Measurements from ENCODE around the gene SETD4. TPM values are rescaled to one million over a fixed set of nuclear protein-coding genes. Genes with fewer than 3 reads are reported as not detected.
A peak's percentile ranks its signal among the peaks of the same experiment; 100 is the strongest.

SETD4 gene
- polyA plus RNA-seq, 1 experiment, result 12.2 TPM

DNA sequence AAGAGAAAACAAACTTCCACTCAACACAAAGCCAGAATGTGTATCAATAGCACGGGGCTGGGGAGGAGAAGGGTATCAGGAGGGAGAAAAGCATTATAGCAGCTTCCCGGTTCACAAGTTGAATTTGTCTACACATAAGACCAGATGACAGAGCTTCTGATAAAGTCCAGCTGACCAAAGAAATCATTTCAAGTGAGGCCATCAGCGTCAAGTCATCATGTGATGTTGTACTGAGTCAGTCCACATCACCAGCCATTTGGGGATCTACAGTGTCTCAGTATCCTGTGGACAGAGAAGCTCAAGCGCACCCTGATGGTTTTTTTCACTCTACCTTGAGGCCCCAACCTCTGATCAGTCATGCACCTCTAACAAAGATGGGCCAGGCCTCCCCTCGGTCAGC, 33.0 kb downstream of the SETD4 start:
- ChIA-PET CTCF (interaction anchor here (0.7 to 2.4 kb wide), 7 partner anchors 10 to 1282 kb away, joined by 3 to 10 read pairs (median 5); no protein-coding TSS in a partner anchor), POLR2A (interaction anchor here (0.6 to 0.9 kb wide), 2 partner anchors 94 to 95 kb away, joined by 3 read pairs; no protein-coding TSS in a partner anchor)
- Histone ChIP-seq H3K9me3 (ENCODE audit: control insufficient read depth, insufficient read depth, low read length) (no peaks in the 10 kb centered on the region; the same call in 1 of the 2 replicates), H3K4me3 (ENCODE audit: low read depth, low read length) (no peak overlapping the region), H3K27ac (ENCODE audit: low read depth, low read length) (no peak overlapping the region), H3K27me3 (ENCODE audit: control insufficient read depth, insufficient read depth, low read length) (no peaks in the 10 kb centered on the region)
- TF ChIP-seq, protein P1, sequence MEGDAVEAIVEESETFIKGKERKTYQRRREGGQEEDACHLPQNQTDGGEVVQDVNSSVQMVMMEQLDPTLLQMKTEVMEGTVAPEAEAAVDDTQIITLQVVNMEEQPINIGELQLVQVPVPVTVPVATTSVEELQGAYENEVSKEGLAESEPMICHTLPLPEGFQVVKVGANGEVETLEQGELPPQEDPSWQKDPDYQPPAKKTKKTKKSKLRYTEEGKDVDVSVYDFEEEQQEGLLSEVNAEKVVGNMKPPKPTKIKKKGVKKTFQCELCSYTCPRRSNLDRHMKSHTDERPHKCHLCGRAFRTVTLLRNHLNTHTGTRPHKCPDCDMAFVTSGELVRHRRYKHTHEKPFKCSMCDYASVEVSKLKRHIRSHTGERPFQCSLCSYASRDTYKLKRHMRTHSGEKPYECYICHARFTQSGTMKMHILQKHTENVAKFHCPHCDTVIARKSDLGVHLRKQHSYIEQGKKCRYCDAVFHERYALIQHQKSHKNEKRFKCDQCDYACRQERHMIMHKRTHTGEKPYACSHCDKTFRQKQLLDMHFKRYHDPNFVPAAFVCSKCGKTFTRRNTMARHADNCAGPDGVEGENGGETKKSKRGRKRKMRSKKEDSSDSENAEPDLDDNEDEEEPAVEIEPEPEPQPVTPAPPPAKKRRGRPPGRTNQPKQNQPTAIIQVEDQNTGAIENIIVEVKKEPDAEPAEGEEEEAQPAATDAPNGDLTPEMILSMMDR (IDR thresholded peaks at IDR 0.05; ENCODE audit: low read depth, low read length), result no peak
- peak; percentile 15 for DNase-seq (ENCODE audit: low read depth, low spot score)

DNA sequence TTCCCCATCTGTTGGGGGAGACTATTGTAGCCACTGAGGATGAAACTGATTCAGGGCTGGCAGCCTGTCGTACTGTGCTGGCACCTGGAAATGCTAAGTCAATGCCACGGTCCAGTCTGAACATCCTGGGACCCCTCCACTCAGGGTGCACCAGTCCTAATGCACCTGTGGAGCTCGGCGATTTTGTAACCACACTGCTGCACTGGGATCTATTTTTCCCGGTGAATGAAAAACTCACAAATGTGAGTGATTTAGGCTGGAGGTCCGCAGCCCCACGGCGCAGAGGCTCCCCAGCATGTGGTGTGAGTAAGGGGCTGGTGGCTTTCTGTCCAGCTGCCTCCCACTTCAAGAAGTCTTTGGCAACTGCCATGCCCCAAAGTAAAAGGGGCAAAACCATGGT, 35.5 kb downstream of the SETD4 start:
- ChIA-PET POLR2A (no interaction called here), CTCF (interaction anchor here (0.9 kb wide), 1 partner anchor 184 kb away, joined by 3 read pairs; no protein-coding TSS in a partner anchor)
- DNase-seq (ENCODE audit: low read depth, low spot score), result no peak
- Histone ChIP-seq H3K9me3 (ENCODE audit: control insufficient read depth, insufficient read depth, low read length) (no peaks in the 10 kb centered on the region), H3K27me3 (ENCODE audit: control insufficient read depth, insufficient read depth, low read length) (no peaks in the 10 kb centered on the region), H3K27ac (ENCODE audit: low read depth, low read length) (no peak overlapping the region), H3K4me3 (ENCODE audit: low read depth, low read length) (no peak overlapping the region)
- TF ChIP-seq, protein P1 (IDR thresholded peaks at IDR 0.05; ENCODE audit: low read depth, low read length), result no peak

DNA sequence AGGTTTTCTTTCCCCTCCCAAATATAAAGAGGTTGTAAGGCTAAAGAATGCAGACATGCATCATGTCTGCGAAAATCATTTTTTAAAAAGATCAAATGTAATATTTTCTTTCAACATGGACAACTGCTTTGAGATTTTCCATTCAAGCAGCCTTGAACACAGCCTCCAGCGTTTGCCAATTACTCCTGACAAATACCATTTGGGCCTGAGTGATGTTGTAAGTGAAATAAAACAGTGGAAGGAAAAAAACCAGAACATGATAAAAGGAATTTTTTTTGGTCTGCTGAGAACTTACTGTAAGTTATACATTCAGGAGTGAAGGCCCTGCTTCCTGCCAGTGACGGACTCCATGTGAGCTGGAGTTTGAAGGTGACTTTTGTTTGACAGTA, 37.2 kb downstream of the SETD4 start:
- POLR2A ChIA-PET, result interaction anchor here (1.3 kb wide), 1 partner anchor 1135 kb away, joined by 6 read pairs; no protein-coding TSS in a partner anchor
- DNase-seq (ENCODE audit: low read depth, low spot score), result no peak
- Histone ChIP-seq H3K4me3 (ENCODE audit: low read depth, low read length) (no peak overlapping the region), H3K27me3 (ENCODE audit: control insufficient read depth, insufficient read depth, low read length) (no peaks in the 10 kb centered on the region), H3K27ac (ENCODE audit: low read depth, low read length) (peak overlapping the region; percentile 22), H3K9me3 (ENCODE audit: control insufficient read depth, insufficient read depth, low read length) (no peaks in the 10 kb centered on the region)
- CTCF ChIA-PET, result interaction anchor here (0.6 kb wide), 1 partner anchor 39 kb away, joined by 3 read pairs; no protein-coding TSS in a partner anchor
- TF ChIP-seq, protein P1 (IDR thresholded peaks at IDR 0.05; ENCODE audit: low read depth, low read length), result no peak

DNA sequence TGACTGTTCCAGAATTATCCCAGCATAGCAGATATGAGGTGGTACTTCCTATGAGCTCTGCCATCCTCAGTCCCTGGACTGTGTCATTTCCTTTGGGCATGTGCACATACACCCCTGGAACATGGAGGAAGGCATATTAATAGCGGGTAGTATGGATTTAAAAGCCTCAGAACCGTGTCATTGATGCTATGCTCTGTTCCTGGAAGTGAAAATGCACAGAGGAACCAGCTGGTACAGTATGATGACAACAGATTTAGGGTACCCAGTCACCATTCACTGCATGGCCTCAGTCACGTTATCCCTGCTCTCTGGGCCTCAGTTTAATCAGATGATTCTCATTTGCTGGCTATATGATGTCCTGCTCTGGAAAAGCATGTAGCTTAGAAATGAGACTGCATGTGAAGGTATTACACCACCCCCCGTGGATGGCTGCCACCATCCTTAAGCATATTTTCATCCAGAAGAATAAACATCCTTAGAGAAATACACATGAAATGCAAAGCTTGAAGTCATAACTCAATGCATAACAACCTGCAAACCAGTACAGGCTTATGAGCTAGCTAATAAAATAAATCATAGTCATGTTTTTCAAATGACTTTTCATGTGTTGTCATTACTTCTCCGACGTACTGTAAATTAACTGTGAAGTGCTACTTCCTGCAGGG, 37.8 kb downstream of the SETD4 start:
- CTCF ChIA-PET, result interaction anchor here (0.5 to 0.6 kb wide), 2 partner anchors 38 to 1331 kb away, joined by 3 to 5 read pairs; no protein-coding TSS in a partner anchor
- H3K27ac ChIP-seq (ENCODE audit: low read depth, low read length), result no peak overlapping the region
- DNase-seq (ENCODE audit: low read depth, low spot score), result peak; percentile 33
- TF ChIP-seq, protein P1 (IDR thresholded peaks at IDR 0.05; ENCODE audit: low read depth, low read length), result no peak
- no peaks in the 10 kb centered on the region for H3K27me3 ChIP-seq (ENCODE audit: control insufficient read depth, insufficient read depth, low read length)
- no peak overlapping the region for H3K4me3 ChIP-seq (ENCODE audit: low read depth, low read length)
- no peaks in the 10 kb centered on the region for H3K9me3 ChIP-seq (ENCODE audit: control insufficient read depth, insufficient read depth, low read length)
- POLR2A ChIA-PET, result interaction anchor here (1.3 kb wide), 1 partner anchor 1134 kb away, joined by 6 read pairs; no protein-coding TSS in a partner anchor

DNA sequence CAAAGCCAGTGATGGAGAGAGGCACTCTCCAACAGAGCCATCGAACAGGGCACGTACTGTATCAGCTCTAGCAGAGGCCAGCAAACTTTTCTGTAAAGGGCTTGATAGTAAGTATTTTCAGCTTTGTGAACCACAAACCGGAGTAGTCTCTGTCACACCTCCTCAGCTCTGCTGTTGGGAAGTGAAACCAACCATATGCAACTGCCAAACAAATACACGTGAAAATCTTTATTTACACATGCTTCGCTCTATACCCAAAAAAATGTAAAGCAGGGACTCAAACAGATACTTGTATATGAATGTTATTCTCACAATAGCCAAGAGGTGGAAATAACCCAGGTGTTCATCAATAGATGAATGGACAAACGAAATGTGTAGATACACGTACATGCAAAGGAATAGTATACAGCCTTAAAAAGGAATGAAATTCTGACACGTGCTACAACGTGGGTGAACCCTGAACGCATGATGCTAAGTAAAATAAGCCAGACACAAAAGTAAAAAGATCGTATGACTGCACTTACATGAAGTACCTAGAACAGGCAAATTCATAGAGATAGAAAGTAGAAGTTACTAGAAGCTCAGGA, 39.0 kb downstream of the SETD4 start:
- no peak for DNase-seq (ENCODE audit: low read depth, low spot score)
- Histone ChIP-seq H3K9me3 (ENCODE audit: control insufficient read depth, insufficient read depth, low read length) (no peaks in the 10 kb centered on the region), H3K4me3 (ENCODE audit: low read depth, low read length) (no peak overlapping the region), H3K27ac (ENCODE audit: low read depth, low read length) (no peak overlapping the region), H3K27me3 (ENCODE audit: control insufficient read depth, insufficient read depth, low read length) (no peaks in the 10 kb centered on the region)
- TF ChIP-seq, protein P1 (IDR thresholded peaks at IDR 0.05; ENCODE audit: low read depth, low read length), result no peak
- POLR2A ChIA-PET, result interaction anchor here (0.7 kb wide), 1 partner anchor 884 kb away, joined by 3 read pairs; no protein-coding TSS in a partner anchor
- CTCF ChIA-PET, result no interaction called here
